IMR-90 (cell line): ENCODE measurements around the gene TKTL2. TPM values are rescaled to one million over a fixed set of nuclear protein-coding genes. Genes with fewer than 3 reads are reported as not detected.

Experiments used
- ATAC-seq: fragments of 200-7000 bp; cut with Tn5 transposase; 2 replicates; pipeline ENCODE4 v1.9.1; 2020; ENCODE audit warnings: low read depth, mild to moderate bottlenecking, moderate library complexity
- BruUV-seq: library from RNA; stranded (reverse); fragments of 400-500 nt; replicated peaks from 2 replicates; lab custom pipeline; 2021; lab: Mats Ljungman, UMichigan
- CTCF ChIA-PET: fragments of 300-600 bp; formaldehyde crosslinking; extraction: SDS; loops from one replicate; lab custom pipeline; 2021; ENCODE audit warnings: antibody characterized with exemption; lab: Yijun Ruan, JAX
- POLR2A ChIA-PET: fragments of 300-600 bp; sonication (Branson Sonifier 250); formaldehyde crosslinking; loops from one replicate; lab custom pipeline; 2022; ENCODE audit warnings: antibody characterized with exemption; ENCODE audit not compliant: unreplicated experiment; lab: Charles Lee
- DNase-seq: peaks from one replicate; pipeline ENCODE4 v3.0.0; 2013
- H2AFZ ChIP-seq: replicated peaks from 2 replicates; pipeline ENCODE3; 2013; ENCODE audit warnings: low read length, mild to moderate bottlenecking; ENCODE audit not compliant: poor library complexity
- H2AK5ac ChIP-seq: 2 replicates; pipeline ENCODE4 v1.6.1; 2013; ENCODE audit warnings: low read depth, low read length, inconsistent platforms
- H2AK9ac ChIP-seq: replicated peaks from 2 replicates; pipeline ENCODE3; 2013; ENCODE audit warnings: mild to moderate bottlenecking, low read depth, low read length, moderate library complexity; ENCODE audit not compliant: poor library complexity
- H2BK120ac ChIP-seq: 2 replicates; pipeline ENCODE4 v1.6.1; 2013; ENCODE audit warnings: low read depth, low read length, inconsistent platforms
- H2BK15ac ChIP-seq: 3 replicates; pipeline ENCODE4 v1.6.1; 2013; ENCODE audit warnings: low read depth, low read length, inconsistent platforms
- H2BK20ac ChIP-seq: 2 replicates; pipeline ENCODE4 v1.6.1; 2013; ENCODE audit warnings: low read depth, mild to moderate bottlenecking, inconsistent platforms, low read length, moderate library complexity
- H2BK5ac ChIP-seq: 2 replicates; pipeline ENCODE4 v1.6.1; 2013; ENCODE audit warnings: mild to moderate bottlenecking, low read depth, low read length, inconsistent platforms; ENCODE audit not compliant: poor library complexity, severe bottlenecking
- H3K14ac ChIP-seq: replicated peaks from 2 replicates; pipeline ENCODE4 v1.6.1; 2013; ENCODE audit warnings: low read depth, low read length, inconsistent platforms
- H3K18ac ChIP-seq: 2 replicates; pipeline ENCODE4 v1.6.1; 2013; ENCODE audit warnings: low read depth, low read length, control low read depth
- H3K23ac ChIP-seq: 2 replicates; pipeline ENCODE4 v1.6.1; 2013; ENCODE audit warnings: low read depth, low read length, inconsistent platforms
- H3K27ac ChIP-seq: 2 replicates; pipeline ENCODE4 v1.5.1; 2013; ENCODE audit warnings: mild to moderate bottlenecking, control low read depth, low read length; ENCODE audit not compliant: insufficient read depth
- H3K27me3 ChIP-seq: 2 replicates; pipeline ENCODE4 v1.6.1; 2013; ENCODE audit warnings: low read length; ENCODE audit not compliant: control insufficient read depth, insufficient read depth
- H3K36me3 ChIP-seq: 2 replicates; pipeline ENCODE4 v1.6.1; 2013; ENCODE audit warnings: low read length, mixed read lengths; ENCODE audit not compliant: control insufficient read depth, insufficient read depth
- H3K4ac ChIP-seq: 2 replicates; pipeline ENCODE4 v1.6.1; 2013; ENCODE audit warnings: low read depth, low read length, inconsistent platforms
- H3K4me1 ChIP-seq: 2 replicates; pipeline ENCODE4 v1.6.1; 2013; ENCODE audit warnings: low read length, mixed read lengths; ENCODE audit not compliant: control insufficient read depth, insufficient read depth
- H3K4me2 ChIP-seq: 2 replicates; pipeline ENCODE4 v1.6.1; 2013; ENCODE audit warnings: low read depth, mild to moderate bottlenecking, control low read depth, low read length, moderate library complexity
- H3K4me3 ChIP-seq: 2 replicates; pipeline ENCODE4 v1.5.1; 2013; ENCODE audit warnings: low read depth, mild to moderate bottlenecking, control low read depth, low read length, moderate library complexity; ENCODE audit not compliant: insufficient read depth
- H3K56ac ChIP-seq: 2 replicates; pipeline ENCODE4 v1.6.1; 2013; ENCODE audit warnings: low read length, inconsistent platforms; ENCODE audit not compliant: insufficient read depth; ENCODE audit errors: extremely low read depth
- H3K79me1 ChIP-seq, 2 experiments: 2 replicates each; pipeline ENCODE4 v1.6.1; 2013; ENCODE audit warnings: low read length in 2 of 2, inconsistent platforms in 1 of 2, low read depth in 1 of 2
- H3K9ac ChIP-seq: 2 replicates; pipeline ENCODE4 v1.6.1; 2013; ENCODE audit warnings: low read depth, low read length, control low read depth
- H3K9me1 ChIP-seq: 2 replicates; pipeline ENCODE4 v1.6.1; 2013; ENCODE audit warnings: low read length, inconsistent platforms; ENCODE audit not compliant: insufficient read depth
- H3K9me3 ChIP-seq: 2 replicates; pipeline ENCODE4 v1.6.1; 2013; ENCODE audit warnings: low read length; ENCODE audit not compliant: control insufficient read depth, insufficient read depth
- H4K20me1 ChIP-seq: 2 replicates; pipeline ENCODE4 v1.6.1; 2013; ENCODE audit warnings: low read length, inconsistent platforms; ENCODE audit not compliant: insufficient read depth
- H4K5ac ChIP-seq: 2 replicates; pipeline ENCODE4 v1.6.1; 2013; ENCODE audit warnings: mild to moderate bottlenecking, low read depth, low read length, control low read depth
- H4K8ac ChIP-seq, 2 experiments: 2 replicates each; pipeline ENCODE4 v1.6.1; 2013; ENCODE audit warnings: low read depth in 2 of 2, low read length in 2 of 2, control low read depth in 1 of 2, inconsistent platforms in 1 of 2
- H4K91ac ChIP-seq: 2 replicates; pipeline ENCODE4 v1.6.1; 2013; ENCODE audit warnings: low read depth, low read length, inconsistent platforms; ENCODE audit not compliant: insufficient read depth
- BHLHE40 ChIP-seq: fragments of 150-350 bp; IDR thresholded peaks from 2 replicates; pipeline ENCODE4 v1.6.1; 2016; ENCODE audit warnings: mild to moderate bottlenecking, low read depth, low read length
- ELK1 ChIP-seq: fragments of 150-350 bp; IDR thresholded peaks from 2 replicates; pipeline ENCODE4 v1.6.1; 2016; ENCODE audit warnings: low read depth, mild to moderate bottlenecking, low read length, moderate library complexity, borderline replicate concordance
- MAZ ChIP-seq: IDR thresholded peaks from 2 replicates; pipeline ENCODE4 v1.6.1; 2012; ENCODE audit warnings: low read depth, mild to moderate bottlenecking, low read length, improper control_type of control experiment, moderate library complexity, borderline replicate concordance
- MXI1 ChIP-seq: IDR thresholded peaks from 2 replicates; pipeline ENCODE4 v1.6.1; 2012; ENCODE audit warnings: low read depth, mild to moderate bottlenecking, low read length, moderate library complexity, borderline replicate concordance
- NFE2L2 ChIP-seq: fragments of 150-350 bp; IDR thresholded peaks from 2 replicates; pipeline ENCODE4 v1.6.1; 2016; ENCODE audit warnings: low read depth, mild to moderate bottlenecking, low read length
- POLR2A ChIP-seq: IDR thresholded peaks from 2 replicates; pipeline ENCODE4 v1.6.1; 2012; ENCODE audit warnings: mild to moderate bottlenecking, low read depth, low read length
- RFX5 ChIP-seq: IDR thresholded peaks from 2 replicates; pipeline ENCODE4 v1.8.0; 2012; ENCODE audit warnings: low read depth, mild to moderate bottlenecking, low read length, moderate library complexity
- USF2 ChIP-seq: fragments of 150-350 bp; IDR thresholded peaks from 2 replicates; pipeline ENCODE4 v1.6.1; 2017; ENCODE audit warnings: mild to moderate bottlenecking, antibody characterized with exemption, low read length, low read depth
- WGBS, 2 experiments: methylation state at CpG; one replicate each; pipeline versions ENCODE4 v1.1.5 to v1.1.7; 2013; ENCODE audit warnings: missing lambda C conversion rate in 2 of 2; ENCODE audit not compliant: insufficient read length in 1 of 2; ENCODE audit errors: extremely low coverage in 2 of 2; 5-methylcytosine and 5-hydroxymethylcytosine counted together
- dilution Hi-C: fragments of 300-500 bp; cut with HindIII; formaldehyde crosslinking; loops from one replicate; pipeline ENCODE4 v1.14.3; 2018; ENCODE audit warnings: low sequenced_read_pairs; ENCODE audit not compliant: unreplicated experiment
- in situ Hi-C: fragments of 300-500 bp; cut with MboI; formaldehyde crosslinking; loops from 3 replicates; pipeline ENCODE4 v1.14.3; 2019; ENCODE audit warnings: low sequenced_read_pairs, inconsistent platforms, mixed read lengths
- intact Hi-C: fragments of 100-400 bp; cut with micrococcal nuclease; formaldehyde crosslinking; loops from 2 replicates; pipeline ENCODE4 v1.10.0; 2022
- polyA plus RNA-seq, 3 experiments: library from polyadenylated mRNA; depleted of rRNA; stranded (reverse); fragments of >200 nt; gene quantifications; 2 replicates each; pipeline ENCODE4 v1.2.3, GENCODE V29; 2012; ENCODE audit warnings: low replicate concordance in 1 of 3
- total RNA-seq: library from RNA; depleted of rRNA; stranded (reverse); fragments of >200 nt; gene quantifications from 2 replicates; pipeline ENCODE4 v1.2.3, GENCODE V29; 2012

TKTL2 gene
- total and polyA plus RNA-seq, 2 of the 4 experiments (the other 2 are of a cell fraction): not detected

GRCh38 chr4:163494360-163495241, 21.0 kb upstream of the TKTL2 start, which contains the start of gene TMA16:
Gene TMA16 (plus strand): TSS chr4:163494690. CDS start chr4:163494802, 112 bp downstream.
- H3K9ac ChIP-seq: peak within 1 kb of the TSS; percentile 91
- H3K4me2 ChIP-seq: peak within 1 kb of the TSS; percentile 84
- no peaks in the 10 kb centered on the region for H3K36me3 ChIP-seq
- H4K5ac ChIP-seq: peak within 1 kb of the TSS; percentile 68
- peak; percentile 87 for TF ChIP-seq POLR2A
- TF ChIP-seq NFE2L2: no peak
- TF ChIP-seq RFX5: peak; percentile 54; the same call in 1 of the 2 replicates
- peak; percentile 99 for TF ChIP-seq MXI1
- no peak for TF ChIP-seq BHLHE40
- peak; percentile 37 for TF ChIP-seq USF2
- TF ChIP-seq ELK1: no peak
- peak; percentile 63; the same call in 1 of the 2 replicates for TF ChIP-seq MAZ
- peak within 1 kb of the TSS; percentile 90 for H2AFZ ChIP-seq
- H4K91ac ChIP-seq: peak within 1 kb of the TSS; percentile 67
- no peaks in the 10 kb centered on the region for H3K4me1 ChIP-seq
- H3K18ac ChIP-seq: peak within 1 kb of the TSS; percentile 45
- H2AK9ac ChIP-seq: peak within 1 kb of the TSS; percentile 53
- no peak within 1 kb of the TSS for H2BK15ac ChIP-seq
- H3K4ac ChIP-seq: peak within 1 kb of the TSS; percentile 77
- H3K27ac ChIP-seq: peak within 1 kb of the TSS; percentile 77
- H2BK20ac ChIP-seq: no peak within 1 kb of the TSS
- ChIA-PET POLR2A (interaction anchor here (0.6 to 1.2 kb wide), 4 partner anchors 35 to 997 kb away, joined by 3 to 5 read pairs (median 3); no protein-coding TSS in a partner anchor), CTCF (interaction anchor here (1.0 to 1.5 kb wide), 2 partner anchors 35 to 54 kb away, joined by 3 to 6 read pairs; no protein-coding TSS in a partner anchor)
- DNase-seq: peak; percentile 95
- no peaks in the 10 kb centered on the region for H3K9me3 ChIP-seq
- H2BK120ac ChIP-seq: peak within 1 kb of the TSS; percentile 1; the same call in 1 of the 2 replicates
- no peaks in the 10 kb centered on the region for H3K9me1 ChIP-seq
- peak within 1 kb of the TSS; percentile 25; the same call in 1 of the 2 replicates for H3K23ac ChIP-seq
- H3K56ac ChIP-seq: peak within 1 kb of the TSS; percentile 73
- H3K4me3 ChIP-seq: peak within 1 kb of the TSS; percentile 79
- ATAC-seq: peak; percentile 97
- intact Hi-C loops (loop anchor here (1.0 kb wide), 1 partner anchor 47 kb away; no protein-coding TSS in a partner anchor), in situ Hi-C loops (loop anchor here (5.0 kb wide), 1 partner anchor 38 kb away; no protein-coding TSS in a partner anchor), dilution Hi-C loops (no loop called here)
- 0% methylated on average over 17 of the region's 64 CpGs; no CpG with 5 or more reads in 1 of the 2 experiments for WGBS, 2 experiments
- no peak within 1 kb of the TSS for H2AK5ac ChIP-seq
- peak within 1 kb of the TSS; percentile 47 for H3K14ac ChIP-seq
- BruUV-seq: TSS peak; percentile 49
- H3K79me1 ChIP-seq: peaks cover 0 to 6% of the 10 kb centered on the region in 2 experiments; a peak in 2 of 4 replicates
- peak within 1 kb of the TSS; percentile 84 to 87 for H4K8ac ChIP-seq
- no peaks in the 10 kb centered on the region for H3K27me3 ChIP-seq
- H4K20me1 ChIP-seq: peaks cover 3% of the 10 kb centered on the region; the same call in 1 of the 2 replicates
- H2BK5ac ChIP-seq: peak within 1 kb of the TSS; percentile 25
